IMR-90 (cell line): ENCODE measurements around the gene HDHD3. TPM values are rescaled to one million over a fixed set of nuclear protein-coding genes. Genes with fewer than 3 reads are reported as not detected.
A peak's percentile ranks its signal among the peaks of the same experiment; 100 is the strongest.

Experiments
- ATAC-seq: fragments of 200-7000 bp; cut with Tn5 transposase; 2 replicates; pipeline ENCODE4 v1.9.1; 2020; ENCODE audit warnings: low read depth, mild to moderate bottlenecking, moderate library complexity
- BruUV-seq: library from RNA; stranded (reverse); fragments of 400-500 nt; replicated peaks from 2 replicates; lab custom pipeline; 2021; lab: Mats Ljungman, UMichigan
- CTCF ChIA-PET: fragments of 300-600 bp; formaldehyde crosslinking; extraction: SDS; loops from one replicate; lab custom pipeline; 2021; ENCODE audit warnings: antibody characterized with exemption; lab: Yijun Ruan, JAX
- POLR2A ChIA-PET: fragments of 300-600 bp; sonication (Branson Sonifier 250); formaldehyde crosslinking; loops from one replicate; lab custom pipeline; 2022; ENCODE audit warnings: antibody characterized with exemption; ENCODE audit not compliant: unreplicated experiment; lab: Charles Lee
- DNase-seq: peaks from one replicate; pipeline ENCODE4 v3.0.0; 2013
- H2AFZ ChIP-seq: replicated peaks from 2 replicates; pipeline ENCODE3; 2013; ENCODE audit warnings: low read length, mild to moderate bottlenecking; ENCODE audit not compliant: poor library complexity
- H2AK5ac ChIP-seq: 2 replicates; pipeline ENCODE4 v1.6.1; 2013; ENCODE audit warnings: low read depth, low read length, inconsistent platforms
- H2AK9ac ChIP-seq: replicated peaks from 2 replicates; pipeline ENCODE3; 2013; ENCODE audit warnings: mild to moderate bottlenecking, low read depth, low read length, moderate library complexity; ENCODE audit not compliant: poor library complexity
- H2BK120ac ChIP-seq: 2 replicates; pipeline ENCODE4 v1.6.1; 2013; ENCODE audit warnings: low read depth, low read length, inconsistent platforms
- H2BK15ac ChIP-seq: 3 replicates; pipeline ENCODE4 v1.6.1; 2013; ENCODE audit warnings: low read depth, low read length, inconsistent platforms
- H2BK20ac ChIP-seq: 2 replicates; pipeline ENCODE4 v1.6.1; 2013; ENCODE audit warnings: low read depth, mild to moderate bottlenecking, inconsistent platforms, low read length, moderate library complexity
- H2BK5ac ChIP-seq: 2 replicates; pipeline ENCODE4 v1.6.1; 2013; ENCODE audit warnings: mild to moderate bottlenecking, low read depth, low read length, inconsistent platforms; ENCODE audit not compliant: poor library complexity, severe bottlenecking
- H3K14ac ChIP-seq: replicated peaks from 2 replicates; pipeline ENCODE4 v1.6.1; 2013; ENCODE audit warnings: low read depth, low read length, inconsistent platforms
- H3K18ac ChIP-seq: 2 replicates; pipeline ENCODE4 v1.6.1; 2013; ENCODE audit warnings: low read depth, low read length, control low read depth
- H3K23ac ChIP-seq: 2 replicates; pipeline ENCODE4 v1.6.1; 2013; ENCODE audit warnings: low read depth, low read length, inconsistent platforms
- H3K27ac ChIP-seq: 2 replicates; pipeline ENCODE4 v1.5.1; 2013; ENCODE audit warnings: mild to moderate bottlenecking, control low read depth, low read length; ENCODE audit not compliant: insufficient read depth
- H3K27me3 ChIP-seq: 2 replicates; pipeline ENCODE4 v1.6.1; 2013; ENCODE audit warnings: low read length; ENCODE audit not compliant: control insufficient read depth, insufficient read depth
- H3K36me3 ChIP-seq: 2 replicates; pipeline ENCODE4 v1.6.1; 2013; ENCODE audit warnings: low read length, mixed read lengths; ENCODE audit not compliant: control insufficient read depth, insufficient read depth
- H3K4ac ChIP-seq: 2 replicates; pipeline ENCODE4 v1.6.1; 2013; ENCODE audit warnings: low read depth, low read length, inconsistent platforms
- H3K4me1 ChIP-seq: 2 replicates; pipeline ENCODE4 v1.6.1; 2013; ENCODE audit warnings: low read length, mixed read lengths; ENCODE audit not compliant: control insufficient read depth, insufficient read depth
- H3K4me2 ChIP-seq: 2 replicates; pipeline ENCODE4 v1.6.1; 2013; ENCODE audit warnings: low read depth, mild to moderate bottlenecking, control low read depth, low read length, moderate library complexity
- H3K4me3 ChIP-seq: 2 replicates; pipeline ENCODE4 v1.5.1; 2013; ENCODE audit warnings: low read depth, mild to moderate bottlenecking, control low read depth, low read length, moderate library complexity; ENCODE audit not compliant: insufficient read depth
- H3K56ac ChIP-seq: 2 replicates; pipeline ENCODE4 v1.6.1; 2013; ENCODE audit warnings: low read length, inconsistent platforms; ENCODE audit not compliant: insufficient read depth; ENCODE audit errors: extremely low read depth
- H3K79me1 ChIP-seq, 2 experiments: 2 replicates each; pipeline ENCODE4 v1.6.1; 2013; ENCODE audit warnings: low read length in 2 of 2, inconsistent platforms in 1 of 2, low read depth in 1 of 2
- H3K9ac ChIP-seq: 2 replicates; pipeline ENCODE4 v1.6.1; 2013; ENCODE audit warnings: low read depth, low read length, control low read depth
- H3K9me1 ChIP-seq: 2 replicates; pipeline ENCODE4 v1.6.1; 2013; ENCODE audit warnings: low read length, inconsistent platforms; ENCODE audit not compliant: insufficient read depth
- H3K9me3 ChIP-seq: 2 replicates; pipeline ENCODE4 v1.6.1; 2013; ENCODE audit warnings: low read length; ENCODE audit not compliant: control insufficient read depth, insufficient read depth
- H4K20me1 ChIP-seq: 2 replicates; pipeline ENCODE4 v1.6.1; 2013; ENCODE audit warnings: low read length, inconsistent platforms; ENCODE audit not compliant: insufficient read depth
- H4K5ac ChIP-seq: 2 replicates; pipeline ENCODE4 v1.6.1; 2013; ENCODE audit warnings: mild to moderate bottlenecking, low read depth, low read length, control low read depth
- H4K8ac ChIP-seq, 2 experiments: 2 replicates each; pipeline ENCODE4 v1.6.1; 2013; ENCODE audit warnings: low read depth in 2 of 2, low read length in 2 of 2, control low read depth in 1 of 2, inconsistent platforms in 1 of 2
- H4K91ac ChIP-seq: 2 replicates; pipeline ENCODE4 v1.6.1; 2013; ENCODE audit warnings: low read depth, low read length, inconsistent platforms; ENCODE audit not compliant: insufficient read depth
- CEBPB ChIP-seq: IDR thresholded peaks from 2 replicates; pipeline ENCODE4 v1.6.1; 2012; ENCODE audit warnings: low read depth, low read length, improper control_type of control experiment
- CTCF ChIP-seq: conservative IDR thresholded peaks from 2 replicates; pipeline ENCODE4 v1.5.1; 2012; ENCODE audit warnings: mild to moderate bottlenecking, low read depth, low read length, improper control_type of control experiment
- RCOR1 ChIP-seq: IDR thresholded peaks from 2 replicates; pipeline ENCODE4 v1.6.1; 2012; ENCODE audit warnings: mild to moderate bottlenecking, low read length, improper control_type of control experiment; ENCODE audit not compliant: insufficient replicate concordance
- WGBS, 2 experiments: methylation state at CpG; one replicate each; pipeline versions ENCODE4 v1.1.5 to v1.1.7; 2013; ENCODE audit warnings: missing lambda C conversion rate in 2 of 2; ENCODE audit not compliant: insufficient read length in 1 of 2; ENCODE audit errors: extremely low coverage in 2 of 2; 5-methylcytosine and 5-hydroxymethylcytosine counted together
- dilution Hi-C: fragments of 300-500 bp; cut with HindIII; formaldehyde crosslinking; loops from one replicate; pipeline ENCODE4 v1.14.3; 2018; ENCODE audit warnings: low sequenced_read_pairs; ENCODE audit not compliant: unreplicated experiment
- in situ Hi-C: fragments of 300-500 bp; cut with MboI; formaldehyde crosslinking; loops from 3 replicates; pipeline ENCODE4 v1.14.3; 2019; ENCODE audit warnings: low sequenced_read_pairs, inconsistent platforms, mixed read lengths
- intact Hi-C: fragments of 100-400 bp; cut with micrococcal nuclease; formaldehyde crosslinking; loops from 2 replicates; pipeline ENCODE4 v1.10.0; 2022
- polyA plus RNA-seq, 3 experiments: library from polyadenylated mRNA; depleted of rRNA; stranded (reverse); fragments of >200 nt; gene quantifications; 2 replicates each; pipeline ENCODE4 v1.2.3, GENCODE V29; 2012; ENCODE audit warnings: low replicate concordance in 1 of 3
- total RNA-seq: library from RNA; depleted of rRNA; stranded (reverse); fragments of >200 nt; gene quantifications from 2 replicates; pipeline ENCODE4 v1.2.3, GENCODE V29; 2012

Gene HDHD3
- total and polyA plus RNA-seq, 2 of the 4 experiments (the other 2 are of a cell fraction): 7.0 to 8.6 TPM

DNA sequence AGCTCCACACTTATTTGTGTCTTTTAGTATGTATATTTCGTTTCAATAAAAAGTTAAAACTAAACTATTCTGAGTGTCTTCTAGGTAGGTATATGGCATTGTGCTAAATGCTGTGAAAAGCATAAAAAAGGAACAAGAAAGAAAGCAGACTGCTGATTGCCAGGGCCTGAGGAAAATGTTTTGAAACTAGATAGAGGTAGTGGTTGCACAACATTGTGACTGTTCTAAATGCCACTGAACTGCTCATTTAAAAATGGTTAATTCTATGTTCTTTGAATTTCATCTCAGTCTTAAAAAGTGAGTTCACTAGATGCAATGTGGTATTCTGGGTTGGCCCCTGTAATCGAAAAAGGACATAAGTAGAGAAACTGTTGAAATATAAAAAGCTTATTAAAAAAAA lies 26.9 kb upstream of the HDHD3 start:
- no peak overlapping the region for H3K4me3 ChIP-seq
- ATAC-seq (no peak), DNase-seq (no peak)
- H3K4me1 ChIP-seq: peaks cover 8% of the 10 kb centered on the region
- H3K79me1 ChIP-seq: peaks cover 11 to 23% of the 10 kb centered on the region in 2 experiments; a peak in 3 of 4 replicates
- no peak overlapping the region for H2AK5ac ChIP-seq
- peaks cover 1% of the 10 kb centered on the region; the same call in 1 of the 2 replicates for H3K36me3 ChIP-seq
- no peak overlapping the region for H3K18ac ChIP-seq
- BruUV-seq: no TSS peak
- ChIA-PET CTCF (interaction anchor here (0.6 to 1.2 kb wide), 2 partner anchors 255 to 354 kb away, joined by 3 to 4 read pairs; no protein-coding TSS in a partner anchor), POLR2A (no interaction called here)
- dilution Hi-C loops: no loop called here
- in situ Hi-C loops: no loop called here
- H2BK15ac ChIP-seq: no peak overlapping the region
- H3K4ac ChIP-seq: no peak overlapping the region
- H4K8ac ChIP-seq: no peak overlapping the region
- H3K9me3 ChIP-seq: no peaks in the 10 kb centered on the region
- peaks cover 2% of the 10 kb centered on the region; the same call in 1 of the 2 replicates for H3K9me1 ChIP-seq
- no peak overlapping the region for H4K91ac ChIP-seq
- H2AK9ac ChIP-seq: no peak overlapping the region
- TF ChIP-seq RCOR1: no peak
- peak; percentile 67 for TF ChIP-seq CEBPB
- TF ChIP-seq CTCF: no peak
- H2BK20ac ChIP-seq: no peak overlapping the region
- no peak overlapping the region for H3K14ac ChIP-seq
- no peak overlapping the region for H3K9ac ChIP-seq
- no peak overlapping the region for H3K27ac ChIP-seq
- H2BK120ac ChIP-seq: no peak overlapping the region
- H3K56ac ChIP-seq: no peak overlapping the region
- no peaks in the 10 kb centered on the region for H3K27me3 ChIP-seq
- no peak overlapping the region for H2AFZ ChIP-seq
- H4K5ac ChIP-seq: no peak overlapping the region
- H4K20me1 ChIP-seq: no peaks in the 10 kb centered on the region
- no peak overlapping the region for H3K23ac ChIP-seq
- H2BK5ac ChIP-seq: no peak overlapping the region
- intact Hi-C loops: loop anchor here (5.0 kb wide), 1 partner anchor 189 kb away; no protein-coding TSS in a partner anchor
- H3K4me2 ChIP-seq: no peak overlapping the region
- WGBS, 2 experiments: no CpG with 5 or more reads among the region's 2 CpGs
